ENCODE data around the gene EVI5.
"Not testable (repeated sequence)": the region's sequence is repeated elsewhere in the genome, so short reads cannot be mapped to it uniquely, and the experiment has no call there.

The EVI5 gene

GRCh38 chr1:92747735-92748134 lies 37.2 kb downstream of the EVI5 start:
- no peak for DNase-seq (ENCODE audit: low read depth)

- DNase-seq (ENCODE audit: low read depth) = not testable (repeated sequence)
Observed at GRCh38 chr1:92746255-92746654, 38.7 kb downstream of the EVI5 start.

- no peak for DNase-seq (ENCODE audit: low read depth)
Observed at GRCh38 chr1:92743221-92743620, 41.7 kb downstream of the EVI5 start.

- no peak for DNase-seq (ENCODE audit: low read depth)
Observed at GRCh38 chr1:92739669-92740524, 45.0 kb downstream of the EVI5 start.

GRCh38 chr1:92736395-92736794 lies 48.5 kb downstream of the EVI5 start:
- no peak for DNase-seq (ENCODE audit: low read depth)

GRCh38 chr1:92730476-92730875 lies 54.4 kb downstream of the EVI5 start:
- no peak for DNase-seq (ENCODE audit: low read depth)

GRCh38 chr1:92728697-92729096 lies 56.2 kb downstream of the EVI5 start:
- no peak for DNase-seq (ENCODE audit: low read depth)

GRCh38 chr1:92723713-92724112 lies 61.2 kb downstream of the EVI5 start:
- not testable (repeated sequence) for DNase-seq (ENCODE audit: low read depth)

GRCh38 chr1:92721886-92722285 lies 63.0 kb downstream of the EVI5 start:
- DNase-seq (ENCODE audit: low read depth) = no peak

- not testable (repeated sequence) for DNase-seq (ENCODE audit: low read depth)
Observed at GRCh38 chr1:92721157-92721556, 63.8 kb downstream of the EVI5 start.

GRCh38 chr1:92715476-92715951 lies 69.4 kb downstream of the EVI5 start:
- not testable (repeated sequence) for DNase-seq (ENCODE audit: low read depth)

- DNase-seq (ENCODE audit: low read depth) = no peak
Observed at GRCh38 chr1:92713939-92714338, 71.0 kb downstream of the EVI5 start.

GRCh38 chr1:92711473-92712165 lies 73.3 kb downstream of the EVI5 start:
- no peak for DNase-seq (ENCODE audit: low read depth)

- no peak for DNase-seq (ENCODE audit: low read depth)
Observed at GRCh38 chr1:92709738-92710137, 75.2 kb downstream of the EVI5 start.

- DNase-seq (ENCODE audit: low read depth) = peak; percentile 9
Observed at GRCh38 chr1:92708368-92708950, 76.4 kb downstream of the EVI5 start.

- no peak for DNase-seq (ENCODE audit: low read depth)
Observed at GRCh38 chr1:92707709-92708108, 77.2 kb downstream of the EVI5 start.

- DNase-seq (ENCODE audit: low read depth) = no peak
Observed at GRCh38 chr1:92707292-92707691, 77.6 kb downstream of the EVI5 start.

- no peak for DNase-seq (ENCODE audit: low read depth)
Observed at GRCh38 chr1:92705446-92705845, 79.5 kb downstream of the EVI5 start.

GRCh38 chr1:92701147-92701546 lies 83.8 kb downstream of the EVI5 start:
- DNase-seq (ENCODE audit: low read depth) = no peak

GRCh38 chr1:92698932-92699331 lies 86.0 kb downstream of the EVI5 start:
- DNase-seq (ENCODE audit: low read depth) = no peak

GRCh38 chr1:92695104-92695503 lies 89.8 kb downstream of the EVI5 start:
- no peak for DNase-seq (ENCODE audit: low read depth)

- DNase-seq (ENCODE audit: low read depth) = no peak
Observed at GRCh38 chr1:92691925-92692324, 93.0 kb downstream of the EVI5 start.
